ENCODE results near the gene SIGLECL1.

SIGLECL1 gene

GRCh38 chr19:51285682-51286081 lies 34.8 kb downstream of the SIGLECL1 start:
- H3K9me3 ChIP-seq (ENCODE audit: insufficient read depth, low read depth, low read length) = 0 out of 2 replicates have a peak, but pooled peaks cover 6% of the 10 kb centered on the region

GRCh38 chr19:51289635-51290034 lies 38.8 kb downstream of the SIGLECL1 start:
- Histone ChIP-seq H3K4me3 (ENCODE audit: low read length) (no peak overlapping the region), H3K36me3 (ENCODE audit: insufficient read depth, low read depth, low read length) (no peaks in the 10 kb centered on the region)

More at GRCh38 chr19:51285682-51286081, 34.8 kb downstream of the SIGLECL1 start:
- Histone ChIP-seq H3K36me3 (ENCODE audit: insufficient read depth, low read depth, low read length) (no peaks in the 10 kb centered on the region), H3K27me3 (ENCODE audit: insufficient read depth, low read length) (no peaks in the 10 kb centered on the region; the same call in 1 of the 2 replicates), H3K4me1 (ENCODE audit: insufficient read depth, low read length) (no peaks in the 10 kb centered on the region), H3K27ac (ENCODE audit: low read length) (no peak overlapping the region), H3K9ac (ENCODE audit: low read depth, low read length) (no peak overlapping the region), H3K4me3 (ENCODE audit: low read length) (no peak overlapping the region)

GRCh38 chr19:51292971-51293370 lies 42.1 kb downstream of the SIGLECL1 start:
- H3K9me3 ChIP-seq (ENCODE audit: insufficient read depth, low read depth, low read length) = no peaks in the 10 kb centered on the region
- peaks cover 38% of the 10 kb centered on the region for H3K4me1 ChIP-seq (ENCODE audit: insufficient read depth, low read length)
- no peak overlapping the region for H3K27ac ChIP-seq (ENCODE audit: low read length)
- peak overlapping the region; percentile 42 for H3K4me3 ChIP-seq (ENCODE audit: low read length)
- no peaks in the 10 kb centered on the region for H3K36me3 ChIP-seq (ENCODE audit: insufficient read depth, low read depth, low read length)
- no peaks in the 10 kb centered on the region; the same call in 1 of the 2 replicates for H3K27me3 ChIP-seq (ENCODE audit: insufficient read depth, low read length)
- peak overlapping the region; percentile 21; the same call in 1 of the 2 replicates for H3K9ac ChIP-seq (ENCODE audit: low read depth, low read length)

More at GRCh38 chr19:51289635-51290034, 38.8 kb downstream of the SIGLECL1 start:
- H3K9me3 ChIP-seq (ENCODE audit: insufficient read depth, low read depth, low read length) = no peaks in the 10 kb centered on the region
- H3K27ac ChIP-seq (ENCODE audit: low read length) = no peak overlapping the region
- peaks cover 23% of the 10 kb centered on the region for H3K4me1 ChIP-seq (ENCODE audit: insufficient read depth, low read length)
- H3K27me3 ChIP-seq (ENCODE audit: insufficient read depth, low read length) = no peaks in the 10 kb centered on the region; the same call in 1 of the 2 replicates
- H3K9ac ChIP-seq (ENCODE audit: low read depth, low read length) = no peak overlapping the region

GRCh38 chr19:51293571-51294210 lies 42.8 kb downstream of the SIGLECL1 start:
- Histone ChIP-seq H3K27ac (ENCODE audit: low read length) (no peak overlapping the region), H3K4me1 (ENCODE audit: insufficient read depth, low read length) (peaks cover 38% of the 10 kb centered on the region), H3K9me3 (ENCODE audit: insufficient read depth, low read depth, low read length) (no peaks in the 10 kb centered on the region), H3K4me3 (ENCODE audit: low read length) (peak overlapping the region; percentile 42; the same call in 1 of the 2 replicates), H3K36me3 (ENCODE audit: insufficient read depth, low read depth, low read length) (no peaks in the 10 kb centered on the region), H3K27me3 (ENCODE audit: insufficient read depth, low read length) (no peaks in the 10 kb centered on the region), H3K9ac (ENCODE audit: low read depth, low read length) (peak overlapping the region; percentile 35; the same call in 1 of the 2 replicates)

- Histone ChIP-seq H3K4me1 (ENCODE audit: insufficient read depth, low read length) (peaks cover 38% of the 10 kb centered on the region), H3K9ac (ENCODE audit: low read depth, low read length) (peak overlapping the region; percentile 35)
Observed at GRCh38 chr19:51294211-51294976, 43.5 kb downstream of the SIGLECL1 start.

GRCh38 chr19:51294977-51295375 lies 44.1 kb downstream of the SIGLECL1 start:
- no peaks in the 10 kb centered on the region for H3K36me3 ChIP-seq (ENCODE audit: insufficient read depth, low read depth, low read length)
- no peaks in the 10 kb centered on the region for H3K9me3 ChIP-seq (ENCODE audit: insufficient read depth, low read depth, low read length)
- H3K27ac ChIP-seq (ENCODE audit: low read length) = no peak overlapping the region
- no peak overlapping the region for H3K4me3 ChIP-seq (ENCODE audit: low read length)
- H3K27me3 ChIP-seq (ENCODE audit: insufficient read depth, low read length) = no peaks in the 10 kb centered on the region
- peaks cover 38% of the 10 kb centered on the region for H3K4me1 ChIP-seq (ENCODE audit: insufficient read depth, low read length)
- peak overlapping the region; percentile 15; the same call in 1 of the 2 replicates for H3K9ac ChIP-seq (ENCODE audit: low read depth, low read length)

More at GRCh38 chr19:51294211-51294976, 43.5 kb downstream of the SIGLECL1 start:
- Histone ChIP-seq H3K27me3 (ENCODE audit: insufficient read depth, low read length) (no peaks in the 10 kb centered on the region), H3K27ac (ENCODE audit: low read length) (no peak overlapping the region), H3K4me3 (ENCODE audit: low read length) (0 out of 2 replicates have a peak overlapping the region, but pooled peaks have one; percentile 25), H3K36me3 (ENCODE audit: insufficient read depth, low read depth, low read length) (no peaks in the 10 kb centered on the region), H3K9me3 (ENCODE audit: insufficient read depth, low read depth, low read length) (no peaks in the 10 kb centered on the region)

GRCh38 chr19:51295382-51296126 lies 44.7 kb downstream of the SIGLECL1 start:
- Histone ChIP-seq H3K9me3 (ENCODE audit: insufficient read depth, low read depth, low read length) (no peaks in the 10 kb centered on the region), H3K4me3 (ENCODE audit: low read length) (no peak overlapping the region), H3K4me1 (ENCODE audit: insufficient read depth, low read length) (peaks cover 38% of the 10 kb centered on the region), H3K27ac (ENCODE audit: low read length) (no peak overlapping the region), H3K36me3 (ENCODE audit: insufficient read depth, low read depth, low read length) (no peaks in the 10 kb centered on the region), H3K27me3 (ENCODE audit: insufficient read depth, low read length) (no peaks in the 10 kb centered on the region), H3K9ac (ENCODE audit: low read depth, low read length) (0 out of 2 replicates have a peak overlapping the region, but pooled peaks have one; percentile 15)

GRCh38 chr19:51296336-51297093 lies 45.6 kb downstream of the SIGLECL1 start:
- Histone ChIP-seq H3K27me3 (ENCODE audit: insufficient read depth, low read length) (no peaks in the 10 kb centered on the region), H3K9ac (ENCODE audit: low read depth, low read length) (no peak overlapping the region), H3K4me3 (ENCODE audit: low read length) (no peak overlapping the region), H3K36me3 (ENCODE audit: insufficient read depth, low read depth, low read length) (no peaks in the 10 kb centered on the region), H3K9me3 (ENCODE audit: insufficient read depth, low read depth, low read length) (no peaks in the 10 kb centered on the region), H3K27ac (ENCODE audit: low read length) (no peak overlapping the region), H3K4me1 (ENCODE audit: insufficient read depth, low read length) (peaks cover 38% of the 10 kb centered on the region)

GRCh38 chr19:51297406-51297805 lies 46.5 kb downstream of the SIGLECL1 start:
- H3K27ac ChIP-seq (ENCODE audit: low read length) = no peak overlapping the region
- H3K27me3 ChIP-seq (ENCODE audit: insufficient read depth, low read length) = no peaks in the 10 kb centered on the region
- H3K9ac ChIP-seq (ENCODE audit: low read depth, low read length) = no peak overlapping the region
- peaks cover 37% of the 10 kb centered on the region for H3K4me1 ChIP-seq (ENCODE audit: insufficient read depth, low read length)
- H3K9me3 ChIP-seq (ENCODE audit: insufficient read depth, low read depth, low read length) = no peaks in the 10 kb centered on the region
- H3K36me3 ChIP-seq (ENCODE audit: insufficient read depth, low read depth, low read length) = no peaks in the 10 kb centered on the region
- H3K4me3 ChIP-seq (ENCODE audit: low read length) = no peak overlapping the region

GRCh38 chr19:51301266-51301665 lies 50.4 kb downstream of the SIGLECL1 start:
- H3K36me3 ChIP-seq (ENCODE audit: insufficient read depth, low read depth, low read length) = no peaks in the 10 kb centered on the region
- no peak overlapping the region for H3K9ac ChIP-seq (ENCODE audit: low read depth, low read length)
- no peak overlapping the region for H3K4me3 ChIP-seq (ENCODE audit: low read length)
- H3K4me1 ChIP-seq (ENCODE audit: insufficient read depth, low read length) = no peaks in the 10 kb centered on the region
- no peaks in the 10 kb centered on the region for H3K27me3 ChIP-seq (ENCODE audit: insufficient read depth, low read length)
- peaks cover 8% of the 10 kb centered on the region; the same call in 1 of the 2 replicates for H3K9me3 ChIP-seq (ENCODE audit: insufficient read depth, low read depth, low read length)
- H3K27ac ChIP-seq (ENCODE audit: low read length) = no peak overlapping the region

GRCh38 chr19:51305479-51305878 lies 54.6 kb downstream of the SIGLECL1 start:
- Histone ChIP-seq H3K4me1 (ENCODE audit: insufficient read depth, low read length) (no peaks in the 10 kb centered on the region), H3K27ac (ENCODE audit: low read length) (no peak overlapping the region), H3K27me3 (ENCODE audit: insufficient read depth, low read length) (no peaks in the 10 kb centered on the region), H3K9ac (ENCODE audit: low read depth, low read length) (no peak overlapping the region), H3K36me3 (ENCODE audit: insufficient read depth, low read depth, low read length) (no peaks in the 10 kb centered on the region), H3K4me3 (ENCODE audit: low read length) (no peak overlapping the region), H3K9me3 (ENCODE audit: insufficient read depth, low read depth, low read length) (peaks cover 13% of the 10 kb centered on the region)

Measured in iPS-20b (cell line).